H9 (cell line): ENCODE data around the gene AMIGO1. TPM values are rescaled to one million over a fixed set of nuclear protein-coding genes. Genes with fewer than 3 reads are reported as not detected.
A peak's percentile ranks its signal among the peaks of the same experiment; 100 is the strongest.

ENCODE experiments used
- DNase-seq: peaks from one replicate; pipeline ENCODE4 v3.0.0-alpha.2; 2017
- H2AFZ ChIP-seq: one replicate; pipeline ENCODE4 v1.6.1; 2013; ENCODE audit warnings: mild to moderate bottlenecking, low read length, control low read depth, moderate library complexity
- H2AK5ac ChIP-seq: 2 replicates; pipeline ENCODE4 v1.6.1; 2013; ENCODE audit warnings: low read length, control low read depth, mixed read lengths; ENCODE audit not compliant: insufficient read length
- H2BK120ac ChIP-seq: one replicate; pipeline ENCODE4 v1.6.1; 2013; ENCODE audit warnings: low read depth, mild to moderate bottlenecking, low read length, control low read depth, inconsistent platforms; ENCODE audit not compliant: poor library complexity, severe bottlenecking
- H2BK12ac ChIP-seq: 2 replicates; pipeline ENCODE4 v1.6.1; 2013; ENCODE audit warnings: low read length, control low read depth, mixed read lengths, low read depth; ENCODE audit not compliant: insufficient read length
- H2BK15ac ChIP-seq: 2 replicates; pipeline ENCODE4 v1.6.1; 2013; ENCODE audit warnings: low read depth, low read length, control low read depth
- H2BK20ac ChIP-seq: one replicate; pipeline ENCODE4 v1.6.1; 2013; ENCODE audit warnings: low read depth, mild to moderate bottlenecking, low read length, control low read depth, inconsistent platforms; ENCODE audit not compliant: poor library complexity, severe bottlenecking
- H2BK5ac ChIP-seq: 2 replicates; pipeline ENCODE4 v1.6.1; 2013; ENCODE audit warnings: low read length, control low read depth, mixed read lengths; ENCODE audit not compliant: insufficient read length
- H3K14ac ChIP-seq: 2 replicates; pipeline ENCODE4 v1.6.1; 2013; ENCODE audit warnings: low read length, control low read depth; ENCODE audit not compliant: insufficient read depth
- H3K18ac ChIP-seq: 2 replicates; pipeline ENCODE4 v1.6.1; 2013; ENCODE audit warnings: low read depth, mild to moderate bottlenecking, mixed read lengths, low read length, control low read depth; ENCODE audit not compliant: insufficient read length
- H3K23ac ChIP-seq: 2 replicates; pipeline ENCODE4 v1.6.1; 2013; ENCODE audit warnings: low read length, control low read depth, mixed read lengths, low read depth; ENCODE audit not compliant: insufficient read length
- H3K23me2 ChIP-seq: 2 replicates; pipeline ENCODE4 v1.6.1; 2013; ENCODE audit warnings: low read depth, mild to moderate bottlenecking, mixed read lengths, low read length, control low read depth; ENCODE audit not compliant: insufficient read length, poor library complexity, severe bottlenecking
- H3K27ac ChIP-seq: 2 replicates; pipeline ENCODE4 v1.5.1; 2013; ENCODE audit warnings: low read length, control low read depth, mixed read lengths, low read depth; ENCODE audit not compliant: insufficient read length
- H3K27me3 ChIP-seq: 2 replicates; pipeline ENCODE4 v1.6.1; 2013; ENCODE audit warnings: low read length, control low read depth, inconsistent platforms; ENCODE audit not compliant: insufficient read depth
- H3K4ac ChIP-seq: 2 replicates; pipeline ENCODE4 v1.6.1; 2013; ENCODE audit warnings: low read depth, mild to moderate bottlenecking, control low read depth, inconsistent platforms, low read length, moderate library complexity
- H3K4me1 ChIP-seq: 2 replicates; pipeline ENCODE4 v1.6.1; 2013; ENCODE audit warnings: low read length, control low read depth, inconsistent platforms; ENCODE audit not compliant: insufficient read depth
- H3K4me2 ChIP-seq: 2 replicates; pipeline ENCODE4 v1.6.1; 2013; ENCODE audit warnings: low read length, control low read depth, mixed read lengths; ENCODE audit not compliant: insufficient read length, insufficient read depth
- H3K56ac ChIP-seq: 2 replicates; pipeline ENCODE4 v1.6.1; 2013; ENCODE audit warnings: low read depth, mild to moderate bottlenecking, mixed read lengths, low read length, control low read depth; ENCODE audit not compliant: insufficient read length
- H3K79me1 ChIP-seq: 2 replicates; pipeline ENCODE4 v1.6.1; 2013; ENCODE audit warnings: low read depth, mild to moderate bottlenecking, moderate library complexity, low read length, control low read depth, inconsistent platforms; ENCODE audit not compliant: insufficient read depth, poor library complexity, severe bottlenecking
- H3K79me2 ChIP-seq: 2 replicates; pipeline ENCODE4 v1.6.1; 2013; ENCODE audit warnings: low read length, control low read depth, inconsistent platforms; ENCODE audit not compliant: insufficient read depth
- H3K9ac ChIP-seq: 2 replicates; pipeline ENCODE4 v1.6.1; 2013; ENCODE audit warnings: low read length, control low read depth, mixed read lengths; ENCODE audit not compliant: insufficient read length; ENCODE audit errors: extremely low read depth
- H3K9me3 ChIP-seq: one replicate; pipeline ENCODE4 v1.6.1; 2013; ENCODE audit warnings: low read depth, low read length, inconsistent platforms; ENCODE audit not compliant: control insufficient read depth
- H3T11ph ChIP-seq: one replicate; pipeline ENCODE4 v1.6.1; 2013; ENCODE audit warnings: mild to moderate bottlenecking, low read length, control low read depth, inconsistent platforms
- H4K20me1 ChIP-seq: one replicate; pipeline ENCODE4 v1.6.1; 2013; ENCODE audit not compliant: control insufficient read depth, insufficient read length, insufficient read depth
- H4K5ac ChIP-seq: 2 replicates; pipeline ENCODE4 v1.6.1; 2013; ENCODE audit warnings: low read depth, mild to moderate bottlenecking, mixed read lengths, low read length, control low read depth; ENCODE audit not compliant: insufficient read length
- H4K8ac ChIP-seq: replicated peaks from 2 replicates; pipeline ENCODE4 v1.6.1; 2013; ENCODE audit warnings: low read length, control low read depth, mixed read lengths, low read depth; ENCODE audit not compliant: insufficient read length
- H4K91ac ChIP-seq: 2 replicates; pipeline ENCODE4 v1.6.1; 2013; ENCODE audit warnings: low read depth, mild to moderate bottlenecking, moderate library complexity, mixed read lengths, low read length, control low read depth; ENCODE audit not compliant: insufficient read length
- H3K27ac Mint-ChIP-seq, 3 experiments: 2 replicates in 2 of 3; 3 replicates in 1 of 3; pipeline ENCODE4 v1.8.0; 2020 to 2021; ENCODE audit warnings: mixed read lengths in 3 of 3, mild to moderate bottlenecking in 1 of 3, moderate library complexity in 1 of 3
- H3K27me3 Mint-ChIP-seq: 2 replicates; pipeline ENCODE4 v1.8.0; 2021; ENCODE audit warnings: low read depth, mild to moderate bottlenecking, moderate library complexity, mixed read lengths
- H3K36me3 Mint-ChIP-seq, 3 experiments: 2 replicates in 2 of 3; 3 replicates in 1 of 3; pipeline ENCODE4 v1.8.0; 2020 to 2021; ENCODE audit warnings: low read depth in 3 of 3, mixed read lengths in 3 of 3; ENCODE audit not compliant: insufficient read depth in 1 of 3
- H3K4me1 Mint-ChIP-seq, 2 experiments: 2 replicates each; pipeline ENCODE4 v1.8.0; 2020; ENCODE audit warnings: mixed read lengths in 2 of 2
- H3K4me3 Mint-ChIP-seq, 2 experiments: 2 replicates in 1 of 2; 3 replicates in 1 of 2; pipeline ENCODE4 v1.8.0; 2020 to 2021; ENCODE audit warnings: mild to moderate bottlenecking in 2 of 2, mixed read lengths in 2 of 2, moderate library complexity in 1 of 2
- H3K9me3 Mint-ChIP-seq, 2 experiments: 2 replicates in 1 of 2; 3 replicates in 1 of 2; pipeline ENCODE4 v1.8.0; 2020; ENCODE audit warnings: mild to moderate bottlenecking in 2 of 2, mixed read lengths in 2 of 2, moderate library complexity in 1 of 2
- CTCF ChIP-seq: fragments of 200-600 bp; sonication (generic); conservative IDR thresholded peaks from 3 replicates; pipeline ENCODE4 v1.8.0; 2021; ENCODE audit warnings: antibody characterized with exemption, mild to moderate bottlenecking
- WGBS: extraction: QIAGEN DNeasy Blood & Tissue Kit; methylation state at CpG from one replicate; pipeline ENCODE4 v1.1.7; 2013; ENCODE audit warnings: missing lambda C conversion rate, low lambda C conversion rate, mixed read lengths; ENCODE audit not compliant: insufficient read length; ENCODE audit errors: extremely low coverage; 5-methylcytosine and 5-hydroxymethylcytosine counted together
- total RNA-seq: library from RNA; stranded (reverse); gene quantifications from 2 replicates; pipeline ENCODE4 v1.2.1, GENCODE V29; 2021

Gene AMIGO1
- total RNA-seq, 1 experiment from 2014 or later, result 4.1 TPM

GRCh38 chr1:109493227-109493626, 16.3 kb downstream of the AMIGO1 start:
- Histone ChIP-seq H3K18ac (no peak overlapping the region), H2AK5ac (no peak overlapping the region), H3K23me2 (no peaks in the 10 kb centered on the region), H3K79me1 (no peaks in the 10 kb centered on the region), H2BK120ac (no peak overlapping the region), H4K91ac (no peak overlapping the region), H3K27me3 (no peaks in the 10 kb centered on the region), H4K20me1 (no peaks in the 10 kb centered on the region), H4K8ac (no peak overlapping the region), H3K23ac (no peak overlapping the region), H3K9me3 (no peaks in the 10 kb centered on the region), H3K14ac (no peak overlapping the region), H4K5ac (no peak overlapping the region), H3K4ac (no peak overlapping the region), H3K4me1 (no peaks in the 10 kb centered on the region), H2BK12ac (no peak overlapping the region), H3T11ph (no peak overlapping the region), H2BK20ac (no peak overlapping the region), H3K4me2 (peak overlapping the region; percentile 15), H3K27ac (no peak overlapping the region), H3K9ac (no peak overlapping the region), H3K79me2 (no peaks in the 10 kb centered on the region), H2BK15ac (no peak overlapping the region), H2AFZ (no peak overlapping the region), H3K56ac (no peak overlapping the region), H2BK5ac (no peak overlapping the region)
- peaks cover 0 to 40% (median under 1%) of the 10 kb centered on the region in 3 experiments; a peak in 3 of 7 replicates for H3K36me3 Mint-ChIP-seq
- no peak for DNase-seq
- WGBS, result no CpG with 5 or more reads among the region's 4 CpGs
- H3K9me3 Mint-ChIP-seq, result no peaks in the 10 kb centered on the region
- no peak overlapping the region for H3K27ac Mint-ChIP-seq
- H3K27me3 Mint-ChIP-seq, result no peaks in the 10 kb centered on the region
- peaks cover 10 to 13% of the 10 kb centered on the region in 2 experiments for H3K4me1 Mint-ChIP-seq
- TF ChIP-seq CTCF, result no peak
- H3K4me3 Mint-ChIP-seq, result peak overlapping the region; percentile 91 to 93; a peak in 4 of 5 replicates
